Adrenal gland (tissue), 12 donors: ENCODE data around the gene S100A12. TPM values are rescaled to one million over a fixed set of nuclear protein-coding genes. Genes with fewer than 3 reads are reported as not detected.

ENCODE experiments used
- DNase-seq, 7 donors: peaks; one replicate each; pipeline ENCODE4 v3.0.0-alpha.2; 2019 to 2020
- H3K27ac ChIP-seq, 5 donors: fragments of 200-600 bp; sonication (generic) in 4 of 5; 1 replicate in 3 of 5; 2 replicates in 2 of 5; pipeline versions ENCODE4 v1.5.1 to v1.8.0; 2016 to 2020; ENCODE audit warnings: mild to moderate bottlenecking in 1 of 5
- H3K27me3 ChIP-seq: fragments of 200-600 bp; 2 replicates; pipeline ENCODE4 v1.8.0; 2021
- H3K36me3 ChIP-seq, 2 donors: fragments of 200-600 bp; replicated peaks in 1 of 2; 1 replicate in 1 of 2; 2 replicates in 1 of 2; pipeline versions ENCODE4 v1.5.1 to v1.8.0; 2018 to 2022
- H3K4me1 ChIP-seq, 2 donors: fragments of 200-600 bp; replicated peaks in 1 of 2; 1 replicate in 1 of 2; 2 replicates in 1 of 2; pipeline versions ENCODE4 v1.5.1 to v1.8.0; 2018 to 2021
- H3K4me3 ChIP-seq, 4 donors: fragments of 200-600 bp; sonication (generic) in 3 of 4; one replicate each; pipeline ENCODE4 v1.5.1; 2016 to 2018
- H3K9me3 ChIP-seq, 3 donors: fragments of 200-600 bp; sonication (generic) in 1 of 3; replicated peaks in 1 of 3; 1 replicate in 2 of 3; 2 replicates in 1 of 3; pipeline versions ENCODE4 v1.5.1 to v1.8.0; 2016 to 2021
- CTCF ChIP-seq, 6 experiments: fragments of 450-650 bp in 4 of 6; fragments of 200-600 bp in 2 of 6; sonication (generic) in 1 of 6; IDR thresholded peaks; 1 replicate in 5 of 6; 2 replicates in 1 of 6; pipeline versions ENCODE4 v1.5.1 to v1.8.0; 2016 to 2021; ENCODE audit warnings: antibody characterized with exemption in 6 of 6, mild to moderate bottlenecking in 2 of 6, moderate library complexity in 1 of 6
- POLR2A ChIP-seq, 2 donors: fragments of 450-650 bp; IDR thresholded peaks; one replicate each; pipeline ENCODE4 v1.6.1; 2017; ENCODE audit warnings: antibody characterized with exemption in 2 of 2, mild to moderate bottlenecking in 2 of 2, moderate library complexity in 1 of 2
- WGBS, 4 donors: extraction: QIAGEN DNeasy Blood & Tissue Kit in 2 of 4; methylation state at CpG; one replicate each; pipeline versions ENCODE4 v1.1.5 to v1.1.7; 2013 to 2017; 5-methylcytosine and 5-hydroxymethylcytosine counted together
- intact Hi-C, 2 donors: fragments of 100-400 bp; cut with DNase I; formaldehyde crosslinking; loops; one replicate each; pipeline versions ENCODE4 v1.14.1 to v1.15.0; 2022 to 2023
- polyA plus RNA-seq, 3 donors: library from polyadenylated mRNA; stranded (reverse); fragments of 200-250 nt in 2 of 3; fragments of 350-450 nt in 1 of 3; fragmentation: Illumina TruSeq in 1 of 3; extraction: RNeasy Lipid Tissue Mini Kit (QIAGEN cat#74804) in 1 of 3; gene quantifications; one replicate each; pipeline ENCODE4 v1.2.3, GENCODE V29; 2013 to 2014
- total RNA-seq, 9 donors: library from RNA; depleted of rRNA in 4 of 9; stranded (reverse); fragments of >200 nt in 4 of 9; fragments of 120-200 nt in 1 of 9; fragmentation: NEBNext Ultra II Directional in 1 of 9; extraction: Animal tissue kit (Norgen Biotek cat#: 25700) in 1 of 9; gene quantifications; one replicate each; pipeline versions ENCODE4 v1.1.0 to v1.2.4, GENCODE V29; 2013 to 2023
- donor health status: healthy with polysubstance abuse.
- donor health status: Bipolar disorder and iron deficiency.
- donor health status: DM: yes; HTN: yes; CAD: no.
- donor health status: DM: no; HTN: no; CAD: no.
- donor health status: DM: no; HTN: no; CAD: no.
- donor health status: DM: yes; HTN: yes; CAD: no.

The S100A12 gene
- total and polyA plus RNA-seq, 12 donors, result 1.1 to 9.1 (median 2.2) TPM; not detected in 3

- 64 to 83% (median 72%) methylated on average over 7 of the region's 7 CpGs for WGBS, 4 donors
- intact Hi-C loops, result loop anchor here (2.0 to 5.0 kb wide), 2 partner anchors 141 to 144 kb away; no protein-coding TSS in a partner anchor
- no peaks in the 10 kb centered on the region for H3K9me3 ChIP-seq
Observed at GRCh38 chr1:153353226-153353947, 22.0 kb downstream of the S100A12 start.

GRCh38 chr1:153352523-153352922 lies 22.9 kb downstream of the S100A12 start:
- intact Hi-C loops, result loop anchor here (2.0 to 5.0 kb wide), 2 partner anchors 142 to 145 kb away; no protein-coding TSS in a partner anchor
- WGBS, 4 donors, result 0 to 3% (median 0%) methylated on average over 4 of the region's 4 CpGs
- no peak for TF ChIP-seq POLR2A (IDR thresholded peaks at IDR 0.05)
- peak; percentile 84 to 96 (median 88) for TF ChIP-seq CTCF (IDR thresholded peaks at IDR 0.05)
- DNase-seq, result peak; percentile 63 to 90 (median 77)
- Histone ChIP-seq H3K27ac (no peak overlapping the region), H3K4me1 (no peaks in the 10 kb centered on the region), H3K4me3 (no peak overlapping the region), H3K9me3 (no peaks in the 10 kb centered on the region), H3K36me3 (no peaks in the 10 kb centered on the region), H3K27me3 (peaks cover 26% of the 10 kb centered on the region)

More at GRCh38 chr1:153353226-153353947, 22.0 kb downstream of the S100A12 start:
- TF ChIP-seq CTCF (IDR thresholded peaks at IDR 0.05) (no peak), POLR2A (IDR thresholded peaks at IDR 0.05) (no peak)
- Histone ChIP-seq H3K36me3 (no peaks in the 10 kb centered on the region), H3K4me1 (no peaks in the 10 kb centered on the region), H3K4me3 (no peak overlapping the region), H3K27me3 (peaks cover 26% of the 10 kb centered on the region), H3K27ac (no peak overlapping the region)
- DNase-seq, result peak in 1 of 7 donors; percentile 12

- no peak for TF ChIP-seq POLR2A (IDR thresholded peaks at IDR 0.05)
- TF ChIP-seq CTCF (IDR thresholded peaks at IDR 0.05), result no peak
- DNase-seq, result no peak
- no peak overlapping the region for H3K27ac ChIP-seq
- peaks cover 33% of the 10 kb centered on the region for H3K27me3 ChIP-seq
- H3K4me3 ChIP-seq, result no peak overlapping the region
- intact Hi-C loops, result loop anchor here in 1 of 2 donors (5.0 kb wide), 1 partner anchor 147 kb away; no protein-coding TSS in a partner anchor
- no peaks in the 10 kb centered on the region for H3K4me1 ChIP-seq
- H3K36me3 ChIP-seq, result no peaks in the 10 kb centered on the region
- no peaks in the 10 kb centered on the region for H3K9me3 ChIP-seq
- 6 to 54% (median 16%) methylated on average over 1 of the region's 1 CpG for WGBS, 4 donors
Observed at GRCh38 chr1:153350321-153350957, 25.0 kb downstream of the S100A12 start.
